HepG2 (cell line): ENCODE data around the gene CBX2. TPM values are rescaled to one million over a fixed set of nuclear protein-coding genes. Genes with fewer than 3 reads are reported as not detected.
A peak's percentile ranks its signal among the peaks of the same experiment; 100 is the strongest.

Source experiments
- HDAC1 ChIP-seq: sonication (generic); formaldehyde crosslinking; IDR thresholded peaks from 2 replicates; pipeline ENCODE4 v1.5.1; 2020; ENCODE audit warnings: mild to moderate bottlenecking, missing genetic modification reagents
- IKZF1 ChIP-seq: fragments of 450-650 bp; IDR thresholded peaks from 2 replicates; pipeline ENCODE4 v1.7.1; 2016
- KAT2B ChIP-seq: fragments of 150-350 bp; IDR thresholded peaks from 2 replicates; pipeline ENCODE4 v1.6.1; 2014; ENCODE audit warnings: low read depth, low read length, borderline replicate concordance
- MXI1 ChIP-seq: IDR thresholded peaks from 3 replicates; pipeline ENCODE4 v1.6.1; 2012; ENCODE audit warnings: low read depth, low read length, inconsistent platforms, borderline replicate concordance
- NFIB ChIP-seq: sonication (generic); formaldehyde crosslinking; IDR thresholded peaks from 2 replicates; pipeline ENCODE4 v1.9.0; 2021; ENCODE audit warnings: missing genetic modification reagents, mild to moderate bottlenecking, borderline replicate concordance
- NR2F2 ChIP-seq: IDR thresholded peaks from 2 replicates; pipeline ENCODE4 v1.6.1; 2012; ENCODE audit warnings: low read depth, inconsistent platforms, borderline replicate concordance
- NR3C1 ChIP-seq: sonication (generic); formaldehyde crosslinking; IDR thresholded peaks from 2 replicates; pipeline ENCODE4 v1.4.0; 2020; ENCODE audit warnings: missing genetic modification reagents
- RCOR2 ChIP-seq: IDR thresholded peaks from 2 replicates; pipeline ENCODE4 v1.6.1; 2016; ENCODE audit warnings: missing biosample characterization, missing genetic modification reagents
- RFX3 ChIP-seq: IDR thresholded peaks from 2 replicates; pipeline ENCODE4 v1.6.1; 2016; ENCODE audit warnings: missing biosample characterization, missing genetic modification reagents
- SRSF1 ChIP-seq: fragments of 200-400 bp; formaldehyde crosslinking; optimal IDR thresholded peaks from 2 replicates; pipeline ENCODE3; 2017; ENCODE audit warnings: mild to moderate bottlenecking, low read depth, low read length, moderate library complexity
- SYNCRIP ChIP-seq: fragments of 200-400 bp; formaldehyde crosslinking; IDR thresholded peaks from 2 replicates; pipeline ENCODE4 v1.6.1; 2018; ENCODE audit warnings: mild to moderate bottlenecking, low read depth, low read length; ENCODE audit not compliant: insufficient read depth
- TGIF2 ChIP-seq: IDR thresholded peaks from 2 replicates; pipeline ENCODE4 v1.6.1; 2016; ENCODE audit warnings: control low read depth, missing compliant biosample characterization
- THRA ChIP-seq: sonication (generic); formaldehyde crosslinking; IDR thresholded peaks from 2 replicates; pipeline ENCODE4 v1.4.0; 2020; ENCODE audit warnings: missing genetic modification reagents, borderline replicate concordance
- ZBTB14 ChIP-seq: sonication (generic); formaldehyde crosslinking; IDR thresholded peaks from 2 replicates; pipeline ENCODE4 v1.4.0; 2020; ENCODE audit warnings: missing genetic modification reagents
- ZC3H4 ChIP-seq: sonication (generic); formaldehyde crosslinking; IDR thresholded peaks from 2 replicates; pipeline ENCODE4 v1.4.0; 2020; ENCODE audit warnings: missing genetic modification reagents, borderline replicate concordance
- ZFP1 ChIP-seq: IDR thresholded peaks from 2 replicates; pipeline ENCODE4 v1.6.1; 2016
- ZFP82 ChIP-seq: sonication (generic); formaldehyde crosslinking; IDR thresholded peaks from 2 replicates; pipeline ENCODE4 v1.5.1; 2020; ENCODE audit warnings: mild to moderate bottlenecking, missing genetic modification reagents, borderline replicate concordance
- ZHX1 ChIP-seq: sonication (generic); formaldehyde crosslinking; IDR thresholded peaks from 2 replicates; pipeline ENCODE4 v1.8.1; 2022; ENCODE audit warnings: low read depth, mild to moderate bottlenecking, missing genetic modification reagents
- ZIK1 ChIP-seq: sonication (generic); formaldehyde crosslinking; IDR thresholded peaks from 2 replicates; pipeline ENCODE4 v1.5.0; 2020; ENCODE audit warnings: mild to moderate bottlenecking, low read depth, missing genetic modification reagents, borderline replicate concordance
- ZKSCAN1 ChIP-seq: fragments of 150-350 bp; IDR thresholded peaks from 2 replicates; pipeline ENCODE4 v1.6.1; 2014; ENCODE audit warnings: low read length
- ZKSCAN8 ChIP-seq: IDR thresholded peaks from 2 replicates; pipeline ENCODE4 v1.6.1; 2016; ENCODE audit warnings: borderline replicate concordance, missing genetic modification reagents, missing compliant biosample characterization
- ZNF446 ChIP-seq: sonication (generic); formaldehyde crosslinking; IDR thresholded peaks from 2 replicates; pipeline ENCODE4 v1.5.0; 2020; ENCODE audit warnings: mild to moderate bottlenecking, missing genetic modification reagents
- ZNF616 ChIP-seq: sonication (generic); formaldehyde crosslinking; IDR thresholded peaks from 2 replicates; pipeline ENCODE4 v1.5.0; 2020; ENCODE audit warnings: low read depth, mild to moderate bottlenecking, missing genetic modification reagents
- ZNF629 ChIP-seq: sonication (generic); formaldehyde crosslinking; conservative IDR thresholded peaks from 2 replicates; pipeline ENCODE4 v1.5.0; 2020; ENCODE audit warnings: missing genetic modification reagents
- ZNF740 ChIP-seq: sonication (generic); formaldehyde crosslinking; IDR thresholded peaks from 2 replicates; pipeline ENCODE4 v1.4.0; 2020; ENCODE audit warnings: missing genetic modification reagents
- ZNF790 ChIP-seq: sonication (generic); formaldehyde crosslinking; IDR thresholded peaks from 2 replicates; pipeline ENCODE4 v1.8.0; 2022; ENCODE audit warnings: missing genetic modification reagents, mild to moderate bottlenecking, borderline replicate concordance
- polyA plus RNA-seq, 8 experiments: library from polyadenylated mRNA; depleted of rRNA in 3 of 8; stranded (reverse) in 7 of 8; unstranded in 1 of 8; fragments of >200 nt; fragmentation: Illumina TruSeq in 4 of 8; extraction: Trizol in 4 of 8; gene quantifications; 2 replicates each; pipeline versions ENCODE4 v1.2.1 to v1.2.3, GENCODE V29; 2011 to 2016; ENCODE audit warnings: low read depth in 4 of 8, missing spikeins in 1 of 8, mixed read lengths in 1 of 8; ENCODE audit not compliant: insufficient read depth in 1 of 8
- total RNA-seq, 5 experiments: library from RNA; depleted of rRNA; stranded (reverse); fragments of >200 nt; fragmentation: Illumina TruSeq; extraction: Trizol; gene quantifications; 2 replicates each; pipeline ENCODE4 v1.2.3, GENCODE V29; 2016; ENCODE audit warnings: low read depth in 1 of 5

CBX2 gene
- total and polyA plus RNA-seq, 2 of the 13 experiments (the other 11 are each of a cell fraction or from before 2014, with no cell fraction given): 14.5 to 31.1 TPM

GRCh38 chr17:79812353-79813258 lies 34.7 kb downstream of the CBX2 start (continued):
- 0 out of 2 replicates have a peak, but pooled peaks have one; percentile 46 for TF ChIP-seq HDAC1 (CRISPR knock-in tag)
- TF ChIP-seq ZNF790 (CRISPR knock-in tag): 0 out of 2 replicates have a peak, but pooled peaks have one; percentile 59
- TF ChIP-seq MXI1: no peak
- no peak for TF ChIP-seq TGIF2 (CRISPR knock-in tag)
- no peak for TF ChIP-seq IKZF1
- no peak for TF ChIP-seq RCOR2 (CRISPR knock-in tag)
- no peak for TF ChIP-seq ZIK1
- no peak for TF ChIP-seq ZFP82
- peak; percentile 30 for TF ChIP-seq SRSF1
- no peak for TF ChIP-seq THRA (CRISPR knock-in tag)
- TF ChIP-seq SYNCRIP: no peak
- TF ChIP-seq ZKSCAN8: no peak
- no peak for TF ChIP-seq ZFP1
- TF ChIP-seq ZNF629 (CRISPR knock-in tag): no peak
- no peak for TF ChIP-seq ZHX1 (CRISPR knock-in tag)
- no peak for TF ChIP-seq ZC3H4 (CRISPR knock-in tag)
- TF ChIP-seq ZBTB14 (CRISPR knock-in tag): no peak; the same call in 1 of the 2 replicates
- TF ChIP-seq ZNF740 (CRISPR knock-in tag): 0 out of 2 replicates have a peak, but pooled peaks have one; percentile 30
- no peak for TF ChIP-seq ZNF446
- no peak for TF ChIP-seq NR2F2
- TF ChIP-seq NFIB (CRISPR knock-in tag): no peak
- TF ChIP-seq ZNF616 (CRISPR knock-in tag): no peak
- no peak for TF ChIP-seq RFX3 (CRISPR knock-in tag)
- no peak for TF ChIP-seq ZKSCAN1
- no peak for TF ChIP-seq NR3C1 (CRISPR knock-in tag)
- TF ChIP-seq KAT2B: no peak
